AG04450 (cell line): ENCODE measurements around the gene STAB1. TPM values are rescaled to one million over a fixed set of nuclear protein-coding genes. Genes with fewer than 3 reads are reported as not detected.
A peak's percentile ranks its signal among the peaks of the same experiment; 100 is the strongest.

Source experiments
- CTCF ChIA-PET: fragments of 300-600, 350-600 bp; formaldehyde crosslinking; extraction: SDS; loops from one replicate; lab custom pipeline; 2022; ENCODE audit warnings: antibody characterized with exemption, inconsistent platforms; lab: Charles Lee
- POLR2A ChIA-PET: fragments of 350-600 bp; formaldehyde crosslinking; extraction: SDS; loops from one replicate; lab custom pipeline; 2021; ENCODE audit warnings: antibody characterized with exemption, inconsistent platforms; lab: Yijun Ruan, JAX
- DNase-seq: peaks from one replicate; pipeline ENCODE4 v3.0.0-alpha.2; 2011; ENCODE audit warnings: low read depth, low spot score
- H3K27ac ChIP-seq: one replicate; pipeline ENCODE4 v1.5.1; 2012; ENCODE audit warnings: low read depth, low read length, control low read depth
- H3K27me3 ChIP-seq: one replicate; pipeline ENCODE4 v1.6.0; 2012; ENCODE audit warnings: low read length; ENCODE audit not compliant: control insufficient read depth, insufficient read depth
- H3K4me3 ChIP-seq: 2 replicates; pipeline ENCODE4 v1.5.1; 2011; ENCODE audit warnings: mild to moderate bottlenecking, low read depth, low read length, control low read depth
- H3K9me3 ChIP-seq: 2 replicates; pipeline ENCODE4 v1.5.1; 2012; ENCODE audit warnings: low read length; ENCODE audit not compliant: control insufficient read depth, insufficient read depth
- CTCF ChIP-seq: IDR thresholded peaks from 2 replicates; pipeline ENCODE4 v1.5.1; 2011; ENCODE audit warnings: low read depth, low read length, control low read depth, inconsistent platforms
- polyA plus RNA-seq: library from polyadenylated mRNA; depleted of rRNA; stranded (reverse); fragments of >200 nt; gene quantifications from 2 replicates; pipeline ENCODE4 v1.2.3, GENCODE V29; 2011

Gene STAB1
- polyA plus RNA-seq, 1 experiment = 0.02 TPM

DNA sequence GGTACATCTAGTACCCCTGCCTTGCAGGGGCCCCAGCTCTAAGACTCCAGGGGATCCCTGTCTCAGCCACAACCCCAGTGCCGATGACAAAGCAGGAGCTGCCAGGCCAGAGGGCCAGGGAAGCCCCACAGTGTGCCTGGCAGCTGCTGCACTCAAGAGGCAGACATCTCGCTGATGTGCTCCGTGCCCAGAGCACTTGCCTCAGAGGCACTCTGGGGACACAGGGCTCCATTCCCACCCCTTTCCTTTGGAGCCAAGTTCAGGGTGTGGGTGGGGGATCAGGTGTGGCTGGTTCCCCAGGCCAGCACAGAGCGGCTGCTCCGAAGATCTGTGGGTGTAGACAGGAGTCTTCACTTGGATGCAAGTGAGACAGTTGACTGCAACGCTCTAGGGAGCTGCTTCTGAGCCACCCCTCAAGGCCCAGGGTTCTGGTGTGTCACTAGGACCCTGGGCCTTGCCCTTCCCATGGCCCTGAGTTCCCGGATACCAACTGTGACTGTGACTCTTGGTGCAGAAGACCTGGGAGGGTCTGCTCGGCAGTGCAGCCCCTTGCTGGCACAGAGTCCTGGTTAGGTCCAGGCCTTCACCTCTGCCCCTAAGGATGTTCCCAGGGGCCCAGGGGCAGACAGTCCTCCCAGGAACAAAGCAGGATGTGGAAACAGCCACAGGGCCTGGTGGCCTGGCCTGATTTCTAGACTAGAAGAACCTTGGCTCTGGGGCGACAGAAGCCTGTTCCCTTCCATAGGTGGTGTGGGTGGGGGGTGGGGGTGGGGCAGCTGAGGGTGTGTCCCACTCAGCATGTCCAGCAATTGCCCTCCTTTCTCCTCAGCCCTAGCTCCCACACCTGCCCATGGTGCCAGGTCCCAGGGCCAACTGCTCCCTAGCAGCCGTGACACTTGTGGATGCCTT is 36.0 kb downstream of the STAB1 start:
- H3K4me3 ChIP-seq = peak overlapping the region; percentile 72; the same call in 1 of the 2 replicates
- no peaks in the 10 kb centered on the region for H3K27me3 ChIP-seq
- TF ChIP-seq CTCF = no peak
- H3K9me3 ChIP-seq = no peaks in the 10 kb centered on the region; the same call in 1 of the 2 replicates
- H3K27ac ChIP-seq = no peak overlapping the region
- POLR2A ChIA-PET = interaction anchor here (1.0 kb wide), 1 partner anchor 14 kb away, joined by 3 read pairs; no protein-coding TSS in a partner anchor
- CTCF ChIA-PET = no interaction called here
- DNase-seq = no peak

DNA sequence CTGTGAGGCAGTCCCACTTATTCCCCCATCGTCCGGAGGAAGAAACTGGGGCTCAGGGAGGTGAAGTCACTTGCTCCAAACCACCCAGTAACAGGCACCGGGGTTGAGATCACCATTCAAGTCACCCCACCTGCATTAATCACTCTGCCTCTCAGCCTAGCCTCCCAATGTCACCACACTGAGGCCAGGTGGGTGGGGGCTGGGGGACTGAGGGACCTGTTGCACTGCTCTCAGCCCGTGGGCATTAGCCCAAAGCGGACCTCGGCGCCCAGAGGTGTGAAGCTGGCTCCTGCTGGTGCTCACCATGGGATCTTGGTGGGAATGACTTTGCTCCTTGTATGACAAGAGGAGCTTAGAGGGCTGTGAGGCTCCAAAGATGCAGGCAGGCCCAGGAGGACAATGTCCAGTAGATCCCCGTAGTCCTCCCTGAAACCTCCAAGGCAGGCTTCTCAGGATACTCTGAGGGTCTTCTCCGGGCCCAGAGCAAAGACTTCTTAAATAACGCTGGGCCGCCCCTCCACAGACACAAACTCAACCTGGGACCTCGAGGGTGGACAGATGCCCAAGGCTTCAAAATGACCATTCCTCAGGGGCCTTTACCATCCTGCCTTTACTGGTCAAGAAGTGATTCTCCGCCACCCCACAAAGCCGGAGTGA is 36.9 kb downstream of the STAB1 start:
- CTCF ChIA-PET = interaction anchor here (0.5 kb wide), 1 partner anchor 13 kb away, joined by 3 read pairs; no protein-coding TSS in a partner anchor
- Histone ChIP-seq H3K27me3 (no peaks in the 10 kb centered on the region), H3K4me3 (peak overlapping the region; percentile 72), H3K9me3 (no peaks in the 10 kb centered on the region; the same call in 1 of the 2 replicates), H3K27ac (no peak overlapping the region)
- POLR2A ChIA-PET = interaction anchor here (1.0 kb wide), 1 partner anchor 15 kb away, joined by 3 read pairs; no protein-coding TSS in a partner anchor
- TF ChIP-seq CTCF = no peak
- no peak for DNase-seq

DNA sequence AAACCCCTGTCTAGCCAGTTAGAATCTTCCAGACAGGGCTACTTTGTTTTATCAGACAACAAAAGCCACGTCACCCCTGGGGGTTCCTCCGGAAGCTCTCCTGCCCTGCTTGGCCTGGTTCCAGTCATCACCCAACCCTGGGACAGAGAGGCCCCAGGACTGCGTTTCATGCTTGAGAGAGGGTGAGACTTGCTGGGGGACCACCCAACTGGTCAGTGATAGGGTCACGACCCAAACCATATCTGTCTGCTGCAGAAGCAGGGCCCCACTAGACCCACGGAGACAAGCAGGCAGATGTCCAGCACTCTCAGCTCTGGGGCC is 37.3 kb downstream of the STAB1 start:
- ChIA-PET POLR2A (interaction anchor here (1.0 kb wide), 1 partner anchor 15 kb away, joined by 3 read pairs; no protein-coding TSS in a partner anchor), CTCF (interaction anchor here (0.5 kb wide), 1 partner anchor 13 kb away, joined by 3 read pairs; no protein-coding TSS in a partner anchor)
- no peak overlapping the region for H3K27ac ChIP-seq
- no peaks in the 10 kb centered on the region for H3K27me3 ChIP-seq
- H3K9me3 ChIP-seq = no peaks in the 10 kb centered on the region; the same call in 1 of the 2 replicates
- no peak for TF ChIP-seq CTCF
- peak overlapping the region; percentile 72 for H3K4me3 ChIP-seq
- no peak for DNase-seq

DNA sequence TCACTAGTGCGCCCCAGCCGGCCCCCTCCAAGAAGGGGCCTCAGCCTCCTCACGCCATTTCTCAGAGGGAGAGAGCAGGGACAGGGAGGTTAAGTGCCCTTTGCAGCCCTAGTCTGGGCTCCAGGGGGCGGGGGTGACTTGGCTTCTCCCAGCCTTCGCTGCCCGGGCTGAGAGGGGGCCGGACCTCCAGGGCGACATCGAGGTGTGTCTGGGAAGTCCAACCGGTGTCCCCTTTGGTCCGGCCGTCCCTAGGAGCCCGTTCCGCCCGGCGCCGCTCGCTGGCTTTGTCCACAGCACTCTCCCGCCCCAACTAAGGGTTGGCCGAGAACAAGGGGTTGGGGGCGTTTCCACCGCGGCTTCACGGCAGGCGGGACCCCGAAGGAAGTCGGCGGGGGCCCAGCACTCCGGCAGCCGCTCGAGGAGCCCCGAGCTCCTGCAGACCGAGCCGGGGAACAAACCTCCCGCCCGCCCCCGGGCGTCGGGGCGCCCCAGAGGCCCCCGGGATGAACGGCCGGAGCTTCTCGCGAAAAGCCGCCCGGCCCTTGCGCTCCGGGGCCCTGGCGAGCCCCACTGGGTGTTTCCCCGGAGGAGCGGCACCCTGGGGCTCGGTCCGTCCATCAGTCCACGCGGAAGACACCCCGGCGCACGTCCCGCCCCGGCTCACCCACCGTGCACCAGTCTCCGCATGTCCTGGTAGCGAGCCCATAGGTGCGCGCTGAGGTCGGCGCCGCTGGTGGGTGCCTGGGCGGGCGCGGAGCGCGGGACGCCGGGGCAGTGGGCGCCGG is 37.9 kb downstream of the STAB1 start:
- Histone ChIP-seq H3K4me3 (peak overlapping the region; percentile 72), H3K27ac (no peak overlapping the region), H3K27me3 (no peaks in the 10 kb centered on the region), H3K9me3 (no peaks in the 10 kb centered on the region; the same call in 1 of the 2 replicates)
- no peak for TF ChIP-seq CTCF
- DNase-seq = no peak
- ChIA-PET CTCF (no interaction called here), POLR2A (no interaction called here)
